ENCODE results near the gene ASCC1.

DNA sequence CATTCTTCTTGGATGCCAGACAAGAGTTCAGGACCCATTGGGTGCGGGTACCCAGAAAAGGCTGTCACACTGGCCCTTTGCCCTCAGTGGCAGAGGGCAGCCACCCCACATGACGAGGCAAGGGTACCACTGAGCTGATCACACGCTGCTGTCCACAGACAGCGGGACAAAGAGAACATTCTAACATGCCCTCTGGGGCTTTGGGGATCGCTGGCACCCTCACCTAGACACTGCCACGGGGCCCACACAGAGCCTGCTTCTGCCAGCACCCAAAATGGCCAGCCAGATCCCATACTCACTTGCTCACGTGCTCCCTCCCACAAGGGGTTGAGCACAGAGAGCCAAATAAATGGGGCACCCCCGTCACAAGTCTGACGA is 111.0 kb downstream of the ASCC1 start:
- TF ChIP-seq, protein P1, sequence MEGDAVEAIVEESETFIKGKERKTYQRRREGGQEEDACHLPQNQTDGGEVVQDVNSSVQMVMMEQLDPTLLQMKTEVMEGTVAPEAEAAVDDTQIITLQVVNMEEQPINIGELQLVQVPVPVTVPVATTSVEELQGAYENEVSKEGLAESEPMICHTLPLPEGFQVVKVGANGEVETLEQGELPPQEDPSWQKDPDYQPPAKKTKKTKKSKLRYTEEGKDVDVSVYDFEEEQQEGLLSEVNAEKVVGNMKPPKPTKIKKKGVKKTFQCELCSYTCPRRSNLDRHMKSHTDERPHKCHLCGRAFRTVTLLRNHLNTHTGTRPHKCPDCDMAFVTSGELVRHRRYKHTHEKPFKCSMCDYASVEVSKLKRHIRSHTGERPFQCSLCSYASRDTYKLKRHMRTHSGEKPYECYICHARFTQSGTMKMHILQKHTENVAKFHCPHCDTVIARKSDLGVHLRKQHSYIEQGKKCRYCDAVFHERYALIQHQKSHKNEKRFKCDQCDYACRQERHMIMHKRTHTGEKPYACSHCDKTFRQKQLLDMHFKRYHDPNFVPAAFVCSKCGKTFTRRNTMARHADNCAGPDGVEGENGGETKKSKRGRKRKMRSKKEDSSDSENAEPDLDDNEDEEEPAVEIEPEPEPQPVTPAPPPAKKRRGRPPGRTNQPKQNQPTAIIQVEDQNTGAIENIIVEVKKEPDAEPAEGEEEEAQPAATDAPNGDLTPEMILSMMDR (conservative IDR thresholded peaks at IDR 0.05 in 1 of 2, IDR thresholded peaks at IDR 0.05 in 1 of 2; ENCODE audit: extremely low read depth in 1 of 2, insufficient read depth in 1 of 2, low read depth in 1 of 2, low read length in 2 of 2), result no peak
- TF ChIP-seq EZH2 (IDR thresholded peaks at IDR 0.05; ENCODE audit: borderline replicate concordance, low read length), result no peak

Measured in mammary epithelial cell (primary cell).